ENCODE measurements around the gene UBAC1.
A peak's percentile ranks its signal among the peaks of the same experiment; 100 is the strongest.

UBAC1 gene

GRCh38 chr9:136007934-136008692, 46.9 kb upstream of the UBAC1 start:
- Histone ChIP-seq H3K27me3 (replicated peaks) (no peaks in the 10 kb centered on the region), H3K36me3 (replicated peaks) (peaks cover 13% of the 10 kb centered on the region), H3K4me3 (ENCODE audit: low read depth, low read length) (no peak overlapping the region), H3K27ac (no peak overlapping the region)
- in situ Hi-C loops (cut with HindIII; ENCODE audit: low pct_ligation_motif_present, low sequenced_read_pairs) = no loop called here
- TF ChIP-seq CTCF (IDR thresholded peaks at IDR 0.05; ENCODE audit: low read depth, low read length, missing control alignments) = no peak
- peak; percentile 69 for DNase-seq

GRCh38 chr9:136007276-136007933, 46.2 kb upstream of the UBAC1 start:
- in situ Hi-C loops (cut with HindIII; ENCODE audit: low pct_ligation_motif_present, low sequenced_read_pairs) = no loop called here

GRCh38 chr9:136006169-136006568, 45.0 kb upstream of the UBAC1 start:
- no peak overlapping the region for H3K4me3 ChIP-seq (ENCODE audit: low read depth, low read length)
- DNase-seq = no peak
- H3K27me3 ChIP-seq (replicated peaks) = no peaks in the 10 kb centered on the region
- H3K27ac ChIP-seq = no peak overlapping the region
- in situ Hi-C loops (cut with HindIII; ENCODE audit: low pct_ligation_motif_present, low sequenced_read_pairs) = no loop called here
- H3K36me3 ChIP-seq (replicated peaks) = peaks cover 3% of the 10 kb centered on the region
- TF ChIP-seq CTCF (IDR thresholded peaks at IDR 0.05; ENCODE audit: low read depth, low read length, missing control alignments) = no peak

More at GRCh38 chr9:136007276-136007933, 46.2 kb upstream of the UBAC1 start:
- Histone ChIP-seq H3K27ac (no peak overlapping the region), H3K27me3 (replicated peaks) (no peaks in the 10 kb centered on the region), H3K36me3 (replicated peaks) (peaks cover 11% of the 10 kb centered on the region), H3K4me3 (ENCODE audit: low read depth, low read length) (no peak overlapping the region)
- no peak for TF ChIP-seq CTCF (IDR thresholded peaks at IDR 0.05; ENCODE audit: low read depth, low read length, missing control alignments)
- DNase-seq = no peak

GRCh38 chr9:136004712-136005111, 43.5 kb upstream of the UBAC1 start:
- TF ChIP-seq CTCF (IDR thresholded peaks at IDR 0.05; ENCODE audit: low read depth, low read length, missing control alignments) = no peak
- in situ Hi-C loops (cut with HindIII; ENCODE audit: low pct_ligation_motif_present, low sequenced_read_pairs) = no loop called here
- no peak overlapping the region for H3K4me3 ChIP-seq (ENCODE audit: low read depth, low read length)

GRCh38 chr9:136004219-136004618, 43.0 kb upstream of the UBAC1 start:
- in situ Hi-C loops (cut with HindIII; ENCODE audit: low pct_ligation_motif_present, low sequenced_read_pairs) = no loop called here
- no peak overlapping the region for H3K27ac ChIP-seq

More at GRCh38 chr9:136004712-136005111, 43.5 kb upstream of the UBAC1 start:
- Histone ChIP-seq H3K27me3 (replicated peaks) (no peaks in the 10 kb centered on the region), H3K36me3 (replicated peaks) (no peaks in the 10 kb centered on the region), H3K27ac (no peak overlapping the region)
- no peak for DNase-seq

More at GRCh38 chr9:136004219-136004618, 43.0 kb upstream of the UBAC1 start:
- Histone ChIP-seq H3K36me3 (replicated peaks) (no peaks in the 10 kb centered on the region), H3K27me3 (replicated peaks) (no peaks in the 10 kb centered on the region), H3K4me3 (ENCODE audit: low read depth, low read length) (no peak overlapping the region)
- TF ChIP-seq CTCF (IDR thresholded peaks at IDR 0.05; ENCODE audit: low read depth, low read length, missing control alignments) = no peak
- DNase-seq = no peak

Data from brain microvascular endothelial cell (primary cell).